ENCODE measurements around the gene TTC21B. TPM values are rescaled to one million over a fixed set of nuclear protein-coding genes. Genes with fewer than 3 reads are reported as not detected.
A peak's percentile ranks its signal among the peaks of the same experiment; 100 is the strongest.

TTC21B gene
- total and polyA plus RNA-seq, 5 experiments from 2014 or later = 5.4 to 34.3 (median 7.7) TPM

DNA sequence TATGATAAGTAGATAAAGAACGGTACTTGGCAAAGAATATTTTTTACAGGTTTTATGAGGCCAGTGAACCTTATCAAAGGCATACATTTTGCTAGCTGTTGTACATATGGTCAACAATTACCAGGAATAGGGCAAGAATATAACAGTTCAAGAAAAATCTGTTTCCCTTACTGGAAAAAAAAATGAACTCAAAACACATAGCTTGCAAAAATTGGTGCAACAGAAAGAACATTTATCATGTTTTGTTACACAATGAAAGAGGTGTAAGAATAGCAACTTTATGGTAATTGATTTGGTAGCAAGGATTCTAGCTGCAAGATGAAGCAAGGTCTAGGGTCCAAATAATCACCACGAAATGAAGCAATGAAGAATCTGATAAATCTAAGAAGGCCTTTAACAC lies 41.6 kb downstream of the TTC21B start:
- DNase-seq (no peak), ATAC-seq (no peak)
- H3K36me3 Mint-ChIP-seq = peaks cover 7 to 78% (median 40%) of the 10 kb centered on the region in 3 donors
- H3K27ac Mint-ChIP-seq = no peak overlapping the region
- no peaks in the 10 kb centered on the region for H3K27me3 Mint-ChIP-seq
- H3K9me3 Mint-ChIP-seq = no peaks in the 10 kb centered on the region
- H3K4me3 Mint-ChIP-seq = no peak overlapping the region
- no peaks in the 10 kb centered on the region for H3K4me1 Mint-ChIP-seq
- POLR2A ChIA-PET = no interaction called here

DNA sequence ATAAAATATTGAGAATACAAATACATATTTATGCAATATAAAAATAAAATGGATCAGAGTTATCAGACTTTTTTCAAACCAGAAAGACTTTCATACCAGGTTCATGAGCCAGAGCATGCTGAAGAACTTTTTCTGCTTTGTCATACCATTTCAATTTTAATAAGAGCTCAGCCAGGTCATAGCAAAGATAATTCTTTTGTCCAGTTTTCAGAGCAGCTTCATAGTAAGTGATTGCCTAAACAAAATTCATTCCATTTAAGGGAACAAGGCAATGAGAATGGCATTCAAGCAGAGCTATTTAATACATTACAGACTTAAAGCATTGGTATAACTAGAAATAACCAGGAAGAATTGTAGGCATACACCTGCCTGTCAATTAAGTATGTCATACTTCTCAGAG lies 42.3 kb downstream of the TTC21B start:
- Mint-ChIP-seq H3K27me3 (no peaks in the 10 kb centered on the region), H3K36me3 (peaks cover 8 to 76% (median 41%) of the 10 kb centered on the region in 3 donors), H3K9me3 (no peaks in the 10 kb centered on the region), H3K4me1 (no peaks in the 10 kb centered on the region), H3K4me3 (no peak overlapping the region), H3K27ac (no peak overlapping the region)
- POLR2A ChIA-PET = no interaction called here
- ATAC-seq (no peak), DNase-seq (no peak)

DNA sequence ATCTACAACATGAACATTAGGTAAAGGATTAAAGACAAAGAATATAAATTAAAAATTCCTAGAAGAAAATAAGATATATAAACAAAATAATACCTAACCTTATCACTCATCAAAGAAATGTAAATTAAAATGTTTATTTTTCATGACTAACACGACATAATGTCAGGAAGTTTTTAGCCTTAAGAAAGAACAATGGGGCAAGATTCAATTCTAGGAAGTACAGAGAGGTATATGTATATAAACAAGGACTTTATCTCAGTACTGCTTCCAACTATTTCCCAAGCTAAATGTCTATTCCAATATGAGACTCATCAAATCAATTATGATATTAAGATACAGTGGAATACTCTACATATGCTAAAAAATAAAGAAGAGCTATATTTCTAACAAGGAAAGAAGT lies 44.1 kb downstream of the TTC21B start:
- Mint-ChIP-seq H3K36me3 (peaks cover 21 to 79% (median 41%) of the 10 kb centered on the region in 3 donors), H3K4me1 (no peaks in the 10 kb centered on the region), H3K27ac (no peak overlapping the region), H3K27me3 (no peaks in the 10 kb centered on the region), H3K9me3 (no peaks in the 10 kb centered on the region), H3K4me3 (no peak overlapping the region)
- ATAC-seq = no peak
- POLR2A ChIA-PET = no interaction called here
- DNase-seq = no peak

DNA sequence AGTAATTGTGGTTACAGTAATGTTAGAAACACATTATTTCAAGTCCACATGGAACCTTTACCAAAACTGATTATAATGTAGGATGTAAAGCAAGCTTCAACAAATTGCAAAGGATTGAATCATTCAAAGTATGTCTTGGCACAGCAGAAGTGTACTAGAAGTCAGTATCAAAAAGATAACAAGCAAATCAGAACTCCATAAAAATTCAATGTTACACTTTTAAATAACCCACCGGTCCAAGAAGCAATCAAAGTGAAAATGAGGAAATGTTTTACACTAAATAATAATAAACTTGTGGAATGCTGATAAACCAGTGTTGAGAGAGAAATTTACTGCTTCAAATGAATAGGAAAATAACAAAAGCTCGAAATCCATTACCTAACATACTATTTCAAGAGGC lies 47.7 kb downstream of the TTC21B start:
- Mint-ChIP-seq H3K27ac (no peak overlapping the region), H3K27me3 (no peaks in the 10 kb centered on the region), H3K4me3 (no peak overlapping the region), H3K9me3 (no peaks in the 10 kb centered on the region), H3K36me3 (peaks cover 21 to 79% (median 40%) of the 10 kb centered on the region in 3 donors), H3K4me1 (peaks cover 7 to 13% (median 10%) of the 10 kb centered on the region in 4 donors)
- DNase-seq (no peak), ATAC-seq (no peak)
- POLR2A ChIA-PET = no interaction called here

DNA sequence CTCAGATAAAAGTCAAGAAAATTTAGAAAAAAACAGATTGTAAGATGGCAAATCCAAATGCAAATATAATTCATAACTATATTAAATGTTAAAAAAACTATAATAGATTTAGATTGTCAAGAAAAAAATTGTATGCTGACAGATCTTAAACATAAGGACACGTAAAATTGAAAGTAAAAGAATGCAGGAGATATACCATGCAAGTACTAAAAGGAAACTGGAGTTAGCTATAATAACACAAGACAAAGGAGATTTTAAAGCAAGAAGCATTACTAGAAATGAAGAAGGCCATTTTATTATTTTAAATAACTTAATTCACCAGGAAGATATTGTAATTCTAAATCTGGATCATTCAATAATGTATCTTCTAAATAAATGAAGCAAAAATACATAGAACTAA lies 48.3 kb downstream of the TTC21B start:
- H3K36me3 Mint-ChIP-seq = peaks cover 21 to 81% (median 40%) of the 10 kb centered on the region in 3 donors
- no peak for DNase-seq
- peaks cover 7 to 13% (median 10%) of the 10 kb centered on the region in 4 donors for H3K4me1 Mint-ChIP-seq
- no peak overlapping the region for H3K4me3 Mint-ChIP-seq
- POLR2A ChIA-PET = no interaction called here
- no peaks in the 10 kb centered on the region for H3K9me3 Mint-ChIP-seq
- H3K27me3 Mint-ChIP-seq = no peaks in the 10 kb centered on the region
- H3K27ac Mint-ChIP-seq = no peak overlapping the region
- no peak for ATAC-seq

DNA sequence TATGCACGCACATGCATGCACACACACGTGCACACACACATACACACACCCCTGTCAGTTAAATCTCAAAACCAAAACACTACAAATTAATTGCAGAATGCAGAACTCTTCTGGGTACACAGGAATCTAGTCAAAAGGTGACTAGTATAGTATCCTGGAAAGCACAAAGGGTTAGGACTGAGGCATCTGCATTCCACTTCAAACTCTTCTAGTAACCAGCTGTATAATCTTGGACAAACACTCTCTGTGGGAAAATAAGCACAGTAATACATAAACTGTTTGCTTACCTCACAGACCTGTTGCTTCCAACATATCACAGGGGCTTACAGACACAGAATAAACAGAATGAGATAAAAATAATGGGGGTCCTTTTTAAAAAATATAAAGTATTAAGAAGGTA lies 49.1 kb downstream of the TTC21B start:
- POLR2A ChIA-PET = no interaction called here
- H3K36me3 Mint-ChIP-seq = peaks cover 21 to 80% (median 40%) of the 10 kb centered on the region in 3 donors
- no peak for ATAC-seq

DNA sequence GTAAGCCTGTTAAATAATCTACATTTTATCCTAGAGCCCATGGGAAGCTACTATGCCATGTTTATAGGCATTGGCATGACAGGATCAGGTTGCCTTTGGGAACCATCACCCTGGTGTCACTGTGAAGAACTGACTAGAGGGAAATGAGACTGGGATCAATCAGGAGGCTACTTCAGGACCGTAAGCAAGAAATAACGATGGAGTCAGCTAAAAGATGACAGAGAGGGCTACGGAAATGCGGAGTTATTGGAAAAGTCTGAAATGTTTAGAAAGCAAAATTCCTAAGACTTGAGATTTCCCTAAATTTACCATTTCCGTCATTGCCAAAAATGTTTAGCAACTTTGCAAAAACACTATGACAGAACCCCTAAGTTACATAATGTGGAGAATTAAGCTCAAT lies 50.2 kb downstream of the TTC21B start:
- POLR2A ChIA-PET = no interaction called here
- ATAC-seq = no peak
- peaks cover 7 to 13% (median 10%) of the 10 kb centered on the region in 4 donors for H3K4me1 Mint-ChIP-seq
- peak overlapping the region in 2 of 10 donors; percentile 8 to 61 for H3K27ac Mint-ChIP-seq
- H3K36me3 Mint-ChIP-seq = peaks cover 23 to 84% (median 50%) of the 10 kb centered on the region in 3 donors
- no peak for DNase-seq
- H3K4me3 Mint-ChIP-seq = no peak overlapping the region
- H3K27me3 Mint-ChIP-seq = no peaks in the 10 kb centered on the region
- no peaks in the 10 kb centered on the region for H3K9me3 Mint-ChIP-seq

More for the DNA sequence above, 49.1 kb downstream of the TTC21B start:
- H3K9me3 Mint-ChIP-seq = no peaks in the 10 kb centered on the region
- H3K27me3 Mint-ChIP-seq = no peaks in the 10 kb centered on the region
- peaks cover 7 to 13% (median 10%) of the 10 kb centered on the region in 4 donors for H3K4me1 Mint-ChIP-seq
- H3K4me3 Mint-ChIP-seq = no peak overlapping the region
- DNase-seq = no peak
- H3K27ac Mint-ChIP-seq = no peak overlapping the region

DNA sequence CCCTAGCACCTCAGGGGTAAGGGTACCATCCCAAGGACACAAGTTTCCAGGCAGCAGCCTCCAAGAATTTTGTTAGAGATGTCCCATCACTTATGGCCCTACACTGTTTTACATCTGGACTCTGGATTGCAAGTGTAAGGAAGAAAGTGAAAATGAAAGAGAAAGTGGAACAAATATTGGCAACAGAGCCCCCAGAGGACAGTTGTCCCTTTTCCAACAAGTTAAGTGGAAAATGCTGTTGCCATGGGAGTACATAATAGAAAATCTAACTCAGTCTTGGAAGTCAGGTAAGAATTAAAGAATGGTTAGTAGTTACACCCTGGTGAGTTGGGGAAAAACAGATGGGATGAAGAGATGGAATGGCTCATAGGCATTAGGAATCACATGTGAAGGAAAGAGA lies 50.6 kb downstream of the TTC21B start:
- no peaks in the 10 kb centered on the region for H3K9me3 Mint-ChIP-seq

DNA sequence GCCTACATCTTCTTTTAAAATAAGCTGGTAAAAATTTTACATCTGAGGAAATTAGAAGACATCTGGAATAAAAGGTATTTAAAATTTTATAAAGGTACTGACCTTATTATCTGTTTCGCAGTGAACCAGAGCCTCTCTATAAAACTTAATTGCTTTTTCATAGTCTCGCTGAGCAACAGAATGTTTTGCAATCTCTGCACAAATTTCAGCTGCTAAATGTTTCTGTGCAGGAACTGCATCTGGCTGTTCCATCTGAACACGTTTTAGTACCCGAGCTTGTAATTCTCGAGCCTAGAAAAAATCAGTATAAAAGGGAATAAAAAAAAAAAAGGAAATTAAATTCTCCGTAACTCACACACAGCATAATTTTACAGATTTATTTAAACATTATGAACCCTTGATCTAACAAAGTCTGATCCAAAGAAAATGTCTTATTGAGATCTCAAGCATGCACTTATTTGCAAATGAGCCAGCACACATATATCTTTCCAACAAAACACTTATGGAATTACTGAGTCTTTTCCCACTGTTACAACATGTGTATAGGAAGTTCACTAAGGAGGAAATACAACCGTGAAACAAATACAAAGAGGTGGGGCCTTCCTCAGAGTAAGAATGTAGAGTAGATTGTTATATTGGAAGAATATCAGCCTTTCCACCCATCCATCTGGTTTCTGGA lies 51.8 kb downstream of the TTC21B start:
- Mint-ChIP-seq H3K36me3 (peaks cover 28 to 88% (median 56%) of the 10 kb centered on the region in 3 donors), H3K27me3 (no peaks in the 10 kb centered on the region), H3K4me1 (peaks cover 7 to 14% (median 11%) of the 10 kb centered on the region in 4 donors), H3K4me3 (no peak overlapping the region), H3K27ac (no peak overlapping the region), H3K9me3 (no peaks in the 10 kb centered on the region)
- DNase-seq (no peak), ATAC-seq (no peak)
- POLR2A ChIA-PET = no interaction called here

More for the DNA sequence above, 50.6 kb downstream of the TTC21B start:
- POLR2A ChIA-PET = no interaction called here
- no peaks in the 10 kb centered on the region for H3K27me3 Mint-ChIP-seq
- ATAC-seq (no peak), DNase-seq (peak in 1 of 10 donors; percentile 3)
- peaks cover 28 to 84% (median 51%) of the 10 kb centered on the region in 3 donors for H3K36me3 Mint-ChIP-seq
- H3K4me1 Mint-ChIP-seq = peaks cover 7 to 13% (median 11%) of the 10 kb centered on the region in 4 donors
- H3K4me3 Mint-ChIP-seq = peak overlapping the region in 5 of 10 donors; percentile 1 to 18 (median 2)
- peak overlapping the region in 6 of 10 donors; percentile 3 to 70 (median 32) for H3K27ac Mint-ChIP-seq

DNA sequence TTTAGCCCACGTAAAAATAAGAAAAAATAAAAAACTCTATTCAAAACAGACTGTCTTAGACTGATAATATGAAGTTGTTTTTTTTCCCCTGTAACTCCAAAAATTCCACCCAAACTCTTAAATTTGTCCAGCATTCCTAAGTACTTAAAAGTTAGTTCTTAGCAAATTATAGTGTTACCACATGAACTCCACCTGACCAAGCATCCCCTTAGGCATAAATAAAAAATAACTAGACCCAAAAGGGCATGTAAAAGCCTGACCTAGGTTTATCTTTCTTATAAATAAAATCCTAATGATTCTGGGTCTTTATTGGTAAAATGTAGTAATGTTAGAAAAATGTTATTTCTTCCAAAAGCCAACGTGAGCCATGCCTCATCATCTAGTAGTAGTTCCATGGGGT lies 54.3 kb downstream of the TTC21B start:
- H3K27me3 Mint-ChIP-seq = no peaks in the 10 kb centered on the region
- H3K36me3 Mint-ChIP-seq = peaks cover 20 to 84% (median 50%) of the 10 kb centered on the region in 3 donors
- POLR2A ChIA-PET = no interaction called here
- ATAC-seq (no peak), DNase-seq (no peak)
- no peak overlapping the region for H3K27ac Mint-ChIP-seq
- H3K4me1 Mint-ChIP-seq = peaks cover 7 to 14% (median 11%) of the 10 kb centered on the region in 4 donors
- no peak overlapping the region for H3K4me3 Mint-ChIP-seq
- H3K9me3 Mint-ChIP-seq = no peaks in the 10 kb centered on the region

DNA sequence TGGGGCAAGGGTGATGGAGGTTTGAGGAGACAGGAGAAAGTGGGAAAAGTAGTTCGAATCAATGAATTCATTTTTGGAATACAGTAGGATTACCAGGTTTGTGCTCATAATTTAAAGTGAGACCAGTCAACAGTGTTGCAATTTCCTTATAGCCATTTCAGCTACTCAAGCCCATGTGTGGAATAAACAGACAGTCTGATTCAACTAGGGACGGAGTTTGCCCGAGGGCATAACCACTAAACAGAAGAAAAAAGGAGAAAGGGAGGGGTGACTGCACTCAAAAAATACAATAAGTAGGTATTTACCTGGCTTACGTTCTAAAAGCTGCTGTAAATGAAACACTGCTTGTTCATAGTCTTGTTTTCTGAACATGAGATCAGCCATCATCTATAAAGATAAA lies 55.2 kb downstream of the TTC21B start:
- H3K27ac Mint-ChIP-seq = no peak overlapping the region
- H3K36me3 Mint-ChIP-seq = peaks cover 20 to 86% (median 50%) of the 10 kb centered on the region in 3 donors
- ATAC-seq = no peak
- H3K4me3 Mint-ChIP-seq = peak overlapping the region in 1 of 10 donors; percentile 16
- POLR2A ChIA-PET = no interaction called here
- no peaks in the 10 kb centered on the region for H3K9me3 Mint-ChIP-seq
- no peak for DNase-seq
- H3K27me3 Mint-ChIP-seq = no peaks in the 10 kb centered on the region
- peaks cover 8 to 14% (median 8%) of the 10 kb centered on the region in 4 donors for H3K4me1 Mint-ChIP-seq

DNA sequence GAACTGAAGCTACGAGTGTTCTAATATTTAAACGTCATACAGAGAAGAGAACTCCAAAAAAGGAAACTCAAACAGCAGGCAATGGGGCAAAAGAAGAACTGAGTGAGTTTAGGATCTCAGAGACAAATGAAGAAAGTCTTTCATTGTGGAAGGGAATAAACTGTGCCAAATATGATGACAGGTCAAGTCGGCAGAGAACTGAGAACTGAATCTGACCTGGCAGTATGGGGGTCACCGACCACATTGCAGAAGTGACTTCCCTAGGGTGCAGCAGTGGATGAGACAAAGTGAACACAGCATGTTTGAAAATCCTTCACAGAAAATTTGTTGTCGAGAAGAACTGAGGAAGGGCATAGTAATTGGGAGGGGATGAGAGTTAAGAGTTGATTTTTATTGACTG lies 55.9 kb downstream of the TTC21B start:
- Mint-ChIP-seq H3K4me1 (peaks cover 2 to 7% (median 2%) of the 10 kb centered on the region in 4 donors), H3K9me3 (no peaks in the 10 kb centered on the region), H3K27me3 (no peaks in the 10 kb centered on the region), H3K4me3 (no peak overlapping the region), H3K27ac (peak overlapping the region in 1 of 10 donors; percentile 19), H3K36me3 (peaks cover 20 to 81% (median 45%) of the 10 kb centered on the region in 3 donors)
- POLR2A ChIA-PET = no interaction called here
- DNase-seq = no peak
- ATAC-seq = no peak

DNA sequence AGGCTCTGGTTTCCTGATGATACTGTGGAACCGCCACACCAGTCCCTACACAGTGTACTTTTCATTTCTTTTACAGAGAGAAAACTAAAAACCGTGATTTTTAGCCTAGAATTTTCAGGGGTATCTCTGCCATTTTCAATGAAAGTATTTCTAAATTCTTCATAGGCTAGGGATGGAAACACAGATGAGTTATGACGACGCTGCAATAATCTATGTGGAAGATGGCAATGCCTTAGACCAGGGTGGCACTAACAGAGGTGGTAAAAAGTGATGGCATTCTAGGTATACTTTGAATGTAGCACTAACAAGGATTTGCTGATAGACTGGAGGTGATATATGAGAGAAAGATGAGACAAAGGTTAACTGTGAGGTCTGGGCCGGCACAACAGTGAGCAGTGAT lies 56.5 kb downstream of the TTC21B start:
- ATAC-seq (no peak), DNase-seq (no peak)
- H3K27ac Mint-ChIP-seq = peak overlapping the region in 2 of 10 donors; percentile 22 to 68
- peaks cover 0 to 6% (median under 1%) of the 10 kb centered on the region in 4 donors for H3K4me1 Mint-ChIP-seq
- POLR2A ChIA-PET = no interaction called here
- H3K4me3 Mint-ChIP-seq = no peak overlapping the region
- no peaks in the 10 kb centered on the region for H3K27me3 Mint-ChIP-seq
- H3K36me3 Mint-ChIP-seq = peaks cover 20 to 84% (median 51%) of the 10 kb centered on the region in 3 donors
- no peaks in the 10 kb centered on the region for H3K9me3 Mint-ChIP-seq

DNA sequence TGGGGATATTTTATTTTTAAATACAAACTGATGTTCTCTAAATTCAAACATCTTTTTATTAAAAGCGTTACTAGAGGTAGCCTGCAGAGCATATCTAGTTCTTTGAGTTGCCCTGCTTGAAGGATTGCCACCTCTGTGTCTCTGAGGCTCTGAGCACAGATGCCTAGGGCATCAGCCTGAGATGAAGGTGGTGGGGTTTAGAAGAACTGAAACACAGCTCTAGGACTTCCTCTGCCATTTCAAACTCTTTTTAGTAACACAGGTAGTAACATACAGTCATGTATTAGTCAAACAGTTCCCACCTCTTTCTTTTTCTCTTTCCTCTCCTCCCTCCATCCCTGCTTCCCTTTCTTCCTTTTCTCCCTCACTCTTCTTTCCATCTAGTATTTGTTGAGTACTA lies 57.6 kb downstream of the TTC21B start:
- Mint-ChIP-seq H3K4me3 (no peak overlapping the region), H3K27me3 (no peaks in the 10 kb centered on the region), H3K9me3 (no peaks in the 10 kb centered on the region), H3K36me3 (peaks cover 20 to 80% (median 48%) of the 10 kb centered on the region in 3 donors), H3K4me1 (peaks cover 0 to 4% (median under 1%) of the 10 kb centered on the region in 4 donors), H3K27ac (peak overlapping the region in 1 of 10 donors; percentile 35)
- DNase-seq = no peak
- no peak for ATAC-seq
- POLR2A ChIA-PET = no interaction called here

Data from naive thymus-derived CD8-positive, alpha-beta T cell (primary cell).